GM19395 (cell line): ENCODE results near the gene CARD11.
"Not testable (repeated sequence)": the region's sequence is repeated elsewhere in the genome, so short reads cannot be mapped to it uniquely, and the experiment has no call there.

Source experiments
- ATAC-seq: cut with Tn5 transposase; IDR thresholded peaks from one replicate; pipeline ENCODE4 v1.9.1; 2021; ENCODE audit warnings: mild to moderate bottlenecking, moderate library complexity; ENCODE audit not compliant: unreplicated experiment

Gene CARD11

DNA sequence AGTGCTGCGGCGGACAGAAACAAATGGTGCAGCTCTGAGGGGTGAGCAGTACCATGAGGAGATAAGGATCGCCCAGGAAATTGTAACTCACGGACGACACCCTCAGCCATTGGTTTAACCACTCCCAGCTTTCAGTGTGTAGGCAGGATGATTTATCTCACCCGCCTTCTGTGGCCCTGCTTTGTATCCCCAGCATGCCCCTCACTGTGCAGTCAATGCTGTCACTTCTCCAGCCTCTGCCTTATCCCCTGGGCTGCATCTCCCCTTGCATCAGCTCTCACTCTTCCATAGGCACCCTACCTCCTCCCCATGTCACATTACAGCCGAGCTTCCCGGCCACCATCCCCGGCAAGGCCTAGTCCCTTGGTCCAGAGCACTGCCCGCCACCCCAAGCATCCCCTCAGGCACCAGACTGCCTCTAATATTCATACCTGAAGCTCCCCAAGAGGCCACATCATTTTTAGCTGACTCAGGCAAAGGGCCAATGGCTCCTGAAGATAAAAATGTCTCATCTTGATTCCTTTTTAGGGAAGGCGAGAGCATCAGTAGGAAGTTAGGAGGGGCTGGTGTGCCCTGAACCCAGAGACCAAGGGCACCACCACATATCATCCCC is 77.1 kb downstream of the CARD11 start:
- no peak for ATAC-seq

DNA sequence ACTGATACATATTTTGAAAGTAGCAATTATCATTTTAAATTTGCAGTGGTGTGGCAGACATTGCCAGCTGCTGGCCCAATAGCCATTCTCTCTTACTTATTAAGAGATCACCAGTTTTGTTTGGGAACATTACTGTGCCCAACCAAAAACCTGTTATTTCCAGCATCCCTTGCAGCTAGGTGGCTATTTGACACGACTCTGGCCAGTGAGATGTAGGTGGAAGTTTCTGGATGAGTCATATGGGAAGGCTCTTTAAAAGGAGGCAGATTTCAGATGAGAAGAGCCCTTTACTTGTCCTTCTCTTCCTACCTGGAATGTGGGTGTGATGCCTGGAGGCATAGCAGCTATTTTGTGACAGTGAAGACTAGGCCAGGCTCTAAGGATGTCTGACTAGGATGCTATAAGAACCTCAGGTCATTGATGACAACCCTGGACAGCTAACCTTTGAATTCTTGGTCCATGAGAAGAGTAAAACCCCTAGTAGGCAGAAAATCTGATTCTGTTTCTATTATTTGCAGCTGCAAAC is 77.9 kb downstream of the CARD11 start:
- ATAC-seq, result no peak

DNA sequence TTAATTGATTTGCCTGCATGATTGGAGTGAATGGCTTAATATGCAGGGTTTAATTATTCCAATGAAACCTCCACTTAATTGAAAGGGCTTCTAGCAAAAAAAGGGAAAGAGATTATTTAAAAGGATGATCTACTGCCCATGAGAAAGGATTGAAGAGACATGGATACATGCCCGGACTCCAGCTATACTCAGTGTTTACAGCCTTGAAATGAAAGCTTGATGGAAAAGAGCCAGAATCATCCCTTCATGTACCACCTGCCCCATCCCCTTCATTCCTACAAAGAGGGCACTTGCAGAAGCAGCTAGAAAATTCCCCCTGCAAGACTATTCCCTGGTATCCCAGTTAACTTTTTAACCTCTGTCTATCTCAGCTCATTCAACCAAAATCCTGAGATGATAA is 78.4 kb downstream of the CARD11 start:
- no peak for ATAC-seq

DNA sequence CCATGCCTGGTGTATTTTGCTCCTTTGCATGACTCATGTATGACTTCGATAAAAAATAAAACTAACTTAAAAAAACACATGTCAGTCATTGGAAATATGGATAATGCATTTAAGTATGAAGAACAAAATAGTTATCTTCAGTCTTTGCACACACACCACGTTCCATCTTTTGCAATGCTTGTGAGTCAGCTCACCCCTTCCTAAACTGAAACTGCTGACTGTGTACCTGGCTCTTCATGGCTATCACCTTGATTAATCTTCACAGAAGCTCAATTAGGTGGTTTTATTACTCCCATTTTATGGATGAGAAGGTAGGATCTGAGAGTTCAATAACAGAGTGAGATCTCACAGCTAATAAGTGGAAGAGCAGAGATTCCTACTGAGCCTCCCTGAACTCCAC is 79.5 kb downstream of the CARD11 start:
- no peak for ATAC-seq

DNA sequence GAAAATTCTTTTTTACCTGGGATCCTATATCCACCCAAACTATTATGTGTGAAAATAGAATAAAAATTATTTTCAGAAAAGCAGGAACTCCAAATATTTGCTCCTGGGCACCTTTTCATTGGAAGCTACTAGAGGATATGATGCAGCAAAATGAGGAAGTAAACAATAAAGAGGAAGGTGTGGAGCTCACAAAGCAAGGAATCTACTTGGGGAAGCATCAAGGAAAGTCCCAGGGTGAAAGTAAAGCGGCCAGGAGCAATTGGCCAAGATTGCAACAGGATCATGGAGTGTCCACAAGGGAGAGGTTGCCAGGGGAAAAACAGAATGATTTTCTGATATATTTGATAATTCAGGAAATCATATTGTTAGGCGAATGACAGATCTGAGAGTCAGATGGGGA is 80.8 kb downstream of the CARD11 start:
- ATAC-seq, result no peak

DNA sequence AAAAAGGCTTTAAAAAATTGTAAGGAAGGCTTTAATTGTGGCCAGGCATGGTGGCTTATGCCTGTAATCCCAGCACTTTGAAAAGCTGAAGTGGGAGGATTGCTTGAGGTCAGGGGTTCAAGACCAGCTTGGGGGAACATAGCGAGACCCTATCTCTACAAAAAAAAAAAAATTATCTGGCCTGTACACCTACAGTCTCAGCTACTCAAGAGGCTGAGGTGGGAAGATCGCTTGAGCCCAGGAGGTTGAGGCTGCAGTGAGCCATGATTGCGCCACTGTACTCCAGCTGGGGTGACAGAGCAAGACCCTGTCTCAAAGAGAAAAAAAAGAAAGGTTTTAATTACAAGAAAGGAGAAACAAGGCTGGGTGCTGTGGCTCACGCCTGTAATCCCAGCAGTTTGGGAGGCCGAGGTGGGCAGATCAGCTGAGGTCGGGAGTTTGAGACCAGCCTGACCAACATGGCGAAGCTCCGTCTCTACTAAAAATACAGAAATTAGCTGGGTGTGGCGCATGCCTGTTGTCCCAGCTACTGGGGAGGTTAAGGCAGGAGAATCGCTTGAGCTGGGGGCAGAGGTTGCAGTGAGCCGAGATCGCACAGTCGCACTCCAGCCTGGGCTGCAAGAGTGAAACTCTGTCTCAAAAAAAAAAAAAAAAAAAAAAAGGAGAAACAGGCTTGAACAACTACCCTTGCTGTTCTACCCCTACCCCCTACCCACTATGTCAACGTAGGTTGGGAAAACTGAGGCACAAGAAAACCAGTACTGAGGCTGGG is 83.7 kb downstream of the CARD11 start:
- no peak for ATAC-seq

DNA sequence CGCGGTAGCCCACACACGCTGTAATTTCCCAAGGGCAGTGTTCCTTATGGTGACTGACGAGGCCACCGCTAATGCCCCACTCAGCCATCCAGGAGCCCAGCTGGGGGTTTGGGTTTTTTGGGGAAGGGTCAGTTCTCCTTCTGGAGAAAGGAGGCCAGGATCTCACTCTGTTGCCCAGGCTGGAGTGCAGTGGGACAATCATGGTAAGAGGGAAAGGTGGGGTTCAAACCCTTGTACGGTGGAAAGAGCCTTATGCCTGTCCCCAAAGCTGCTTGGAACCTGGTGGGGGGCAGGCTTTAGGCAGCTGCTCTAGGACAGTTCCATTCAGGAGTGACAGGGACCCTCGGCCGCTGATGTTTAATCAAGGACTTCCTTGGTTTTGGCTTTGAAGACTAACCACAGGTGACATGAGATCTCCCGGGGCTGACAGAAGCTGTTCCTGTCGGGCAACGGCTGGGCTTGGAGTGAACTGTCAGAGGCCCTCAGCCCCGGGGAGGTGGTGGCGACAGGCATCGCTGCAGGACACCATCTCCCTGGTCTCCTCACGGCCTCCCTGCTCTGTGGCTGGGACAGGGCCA is 84.5 kb downstream of the CARD11 start:
- no peak for ATAC-seq

DNA sequence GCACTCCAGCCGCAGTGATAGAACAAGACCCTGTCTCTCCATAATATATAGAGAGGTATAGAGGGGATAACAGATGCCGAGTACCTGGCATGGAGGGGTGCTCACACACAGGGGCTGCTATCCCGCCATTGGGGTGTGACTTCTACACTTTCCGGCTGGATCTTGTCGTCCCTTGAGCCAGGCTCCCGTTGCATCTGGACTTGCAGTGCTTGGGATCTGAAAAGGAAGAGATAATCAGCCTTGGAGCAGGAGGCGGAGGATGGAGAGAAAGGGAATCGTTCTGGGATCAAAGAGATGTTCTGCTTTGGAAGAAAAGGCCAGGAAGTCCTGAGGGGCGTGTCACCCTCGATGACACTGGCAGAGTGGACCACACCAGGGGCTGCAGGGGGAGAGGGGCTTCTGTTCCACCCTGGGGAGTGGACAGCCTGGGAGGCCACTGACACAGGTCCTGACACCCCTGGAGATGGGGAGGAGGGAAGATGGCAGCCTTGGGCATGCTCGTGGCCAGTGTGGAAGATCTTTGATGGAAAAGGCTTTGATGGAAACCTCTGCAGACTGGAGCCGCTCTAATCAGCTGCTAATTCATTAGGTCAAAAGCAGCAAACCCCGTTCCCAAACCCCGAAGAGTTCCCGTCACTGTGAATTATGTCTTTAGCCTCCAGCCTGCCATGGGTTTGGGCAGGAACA is 85.1 kb downstream of the CARD11 start:
- no peak for ATAC-seq

DNA sequence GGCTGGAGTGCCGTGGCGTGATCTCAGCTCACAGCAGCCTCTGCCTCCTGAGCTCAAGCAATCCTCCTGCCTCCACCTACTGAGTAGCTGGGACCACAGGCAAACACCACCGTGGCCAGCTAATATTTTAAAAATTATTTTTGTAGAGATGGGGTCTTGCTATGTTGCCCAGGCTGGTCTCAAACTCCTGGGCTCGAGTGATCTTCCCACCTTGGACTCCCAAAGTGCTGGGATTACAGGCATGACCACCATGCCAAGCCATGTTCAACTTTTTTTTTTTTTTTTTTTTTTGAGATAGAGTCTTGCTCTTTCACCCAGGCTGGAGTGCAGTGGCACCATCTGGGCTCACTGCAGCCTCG is 86.3 kb downstream of the CARD11 start:
- ATAC-seq, result not testable (repeated sequence)

DNA sequence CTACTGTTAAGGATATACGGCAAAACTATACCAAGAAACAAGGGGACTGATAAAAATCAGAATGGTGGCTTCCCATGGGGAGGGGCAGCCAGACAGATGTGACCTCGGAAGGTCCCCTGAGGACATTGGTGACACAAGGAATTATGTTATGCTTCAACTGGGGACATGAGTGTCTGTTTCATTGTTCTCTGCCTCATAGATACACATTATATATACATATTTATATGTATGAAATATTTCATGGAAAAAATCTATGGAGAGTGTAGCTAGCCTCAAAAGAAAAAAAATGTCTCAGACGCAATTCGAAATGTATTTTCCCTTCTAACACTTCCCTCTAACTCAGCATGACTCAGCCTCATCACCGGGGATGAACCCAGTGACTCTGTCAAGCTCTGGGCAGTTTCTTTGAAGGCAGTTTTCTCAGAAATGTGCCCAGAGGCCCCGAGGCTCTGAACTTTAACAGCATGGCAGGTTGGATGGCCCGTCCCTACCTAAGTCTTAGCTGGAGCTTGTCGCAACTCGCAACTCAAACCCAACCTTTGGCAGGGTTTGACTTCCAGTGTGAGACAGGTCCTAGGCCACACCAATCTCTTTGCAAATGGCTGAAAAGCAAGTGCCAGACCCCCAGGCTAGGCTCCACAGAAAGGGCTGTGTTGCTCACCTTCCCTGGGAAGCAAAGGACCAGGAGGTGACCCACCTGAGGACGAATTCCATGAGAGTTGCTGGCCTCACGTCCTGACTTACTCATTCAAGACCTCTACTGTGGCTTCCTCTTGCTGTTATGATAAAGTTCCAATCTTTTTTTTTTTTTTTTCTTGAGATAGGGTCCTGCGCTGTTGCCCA is 86.9 kb downstream of the CARD11 start:
- no peak for ATAC-seq

DNA sequence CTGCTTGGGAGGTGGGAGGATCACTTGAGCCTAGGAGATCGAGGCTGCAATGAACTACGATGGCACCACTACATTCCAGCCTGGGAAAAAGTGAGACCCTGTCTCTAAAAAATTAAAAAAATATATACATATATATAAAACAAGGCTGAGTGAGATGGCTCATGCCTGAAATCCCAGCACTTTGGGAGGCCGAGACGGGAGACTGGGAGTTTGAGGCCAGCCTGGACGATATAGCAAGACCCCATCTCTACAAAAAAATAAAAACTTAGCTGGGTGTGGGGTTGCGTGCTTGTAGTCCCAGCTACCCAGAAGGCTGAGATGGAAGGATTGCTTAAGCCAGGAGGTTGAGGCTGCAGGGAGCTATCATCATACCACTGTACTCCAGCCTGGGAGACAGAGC is 87.6 kb downstream of the CARD11 start:
- ATAC-seq, result no peak

DNA sequence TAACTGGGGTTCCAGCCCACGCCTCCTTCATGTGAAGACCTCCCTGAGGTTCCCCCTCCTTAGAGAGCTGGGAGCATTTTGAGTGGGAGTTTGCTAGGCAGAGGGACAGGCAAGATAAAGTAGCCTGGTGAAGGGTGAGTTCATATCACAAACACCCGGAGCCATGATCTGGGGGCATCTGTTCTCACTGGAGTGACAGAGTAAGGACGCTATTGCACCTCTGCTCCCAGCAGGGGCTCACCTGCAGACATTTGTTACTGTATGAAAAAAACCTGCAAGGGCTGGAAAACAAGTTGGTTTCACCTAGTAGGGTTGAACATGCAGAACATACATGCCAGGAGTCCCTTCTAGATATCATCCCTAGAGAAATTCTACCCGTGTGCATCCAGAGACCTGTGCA is 88.4 kb downstream of the CARD11 start:
- no peak for ATAC-seq

DNA sequence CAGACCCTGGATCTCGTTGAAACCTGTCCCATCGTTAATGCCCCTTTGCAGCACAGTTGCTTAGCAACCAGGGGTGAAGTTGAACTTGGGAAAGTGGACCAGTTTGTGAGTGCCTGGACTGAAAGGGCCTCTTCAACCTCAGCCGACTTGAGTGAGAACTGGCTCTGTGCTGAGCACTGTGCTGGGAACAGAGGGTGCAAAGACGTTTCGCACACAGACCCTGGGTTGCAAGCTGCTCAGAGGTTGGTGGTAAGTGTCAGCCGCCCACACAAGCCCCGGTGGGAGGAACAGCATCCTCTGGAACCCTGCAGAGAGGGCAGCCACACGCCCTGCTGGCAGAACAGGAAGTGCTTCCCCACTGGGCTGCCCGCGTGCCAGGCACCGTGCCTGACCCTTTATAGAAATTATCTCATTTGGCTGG is 89.2 kb downstream of the CARD11 start:
- no peak for ATAC-seq

DNA sequence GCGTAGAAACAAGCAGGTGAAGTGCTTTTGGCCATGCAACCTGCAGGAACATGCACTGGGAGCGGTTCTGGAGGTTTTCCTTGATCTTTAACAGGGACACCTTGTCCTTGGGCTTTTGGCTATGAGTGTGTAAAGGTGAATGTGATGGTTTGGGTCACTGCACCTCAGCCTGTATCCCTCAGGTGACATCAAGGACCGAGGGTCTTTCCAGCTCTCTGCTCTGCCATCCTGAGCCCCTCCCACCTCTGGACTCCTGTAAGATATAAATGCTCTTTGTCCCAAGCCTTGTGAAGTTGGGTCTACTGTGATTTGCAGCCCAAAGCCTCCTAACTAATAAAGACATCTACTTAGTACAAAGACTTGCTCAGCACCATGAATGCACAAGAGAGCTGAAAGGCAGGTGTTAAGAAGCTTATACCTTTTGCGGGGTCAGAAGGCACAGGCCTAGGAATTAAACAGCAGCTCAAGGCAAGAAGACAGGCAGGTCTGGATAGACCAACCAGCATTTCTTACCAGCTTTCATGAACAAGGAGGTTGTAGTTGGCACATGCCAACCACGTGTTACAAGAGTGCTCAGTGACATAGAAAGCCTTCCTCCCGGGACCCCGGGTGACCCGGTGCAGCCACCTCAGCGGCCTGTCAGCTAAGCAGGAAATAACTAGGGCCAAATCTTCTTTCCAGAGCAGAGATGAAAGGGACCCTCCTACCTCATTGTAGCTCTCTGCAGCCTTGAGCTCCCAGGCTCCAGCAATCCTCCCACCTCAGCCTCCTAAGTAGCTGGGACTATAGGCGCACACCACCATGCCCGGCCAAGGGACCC is 89.9 kb downstream of the CARD11 start:
- ATAC-seq, result no peak

DNA sequence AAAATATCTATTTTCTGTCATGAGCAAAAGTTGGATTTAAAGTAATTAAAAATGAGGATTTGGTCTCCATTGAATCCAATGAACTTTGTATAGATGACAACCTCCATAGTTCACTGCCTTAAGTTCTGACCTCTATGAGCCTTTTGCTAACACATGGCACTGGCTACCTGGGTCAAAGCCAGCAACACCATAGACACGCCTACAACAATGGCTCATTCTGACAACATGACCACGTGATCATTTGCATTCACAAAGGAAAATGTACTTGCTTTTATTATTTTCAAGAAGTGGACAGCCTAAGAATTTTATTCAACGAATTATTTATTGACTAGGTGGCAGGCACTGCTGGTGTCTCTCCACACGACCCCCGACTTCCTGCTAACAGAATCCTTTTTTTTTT is 90.6 kb downstream of the CARD11 start:
- ATAC-seq, result no peak

DNA sequence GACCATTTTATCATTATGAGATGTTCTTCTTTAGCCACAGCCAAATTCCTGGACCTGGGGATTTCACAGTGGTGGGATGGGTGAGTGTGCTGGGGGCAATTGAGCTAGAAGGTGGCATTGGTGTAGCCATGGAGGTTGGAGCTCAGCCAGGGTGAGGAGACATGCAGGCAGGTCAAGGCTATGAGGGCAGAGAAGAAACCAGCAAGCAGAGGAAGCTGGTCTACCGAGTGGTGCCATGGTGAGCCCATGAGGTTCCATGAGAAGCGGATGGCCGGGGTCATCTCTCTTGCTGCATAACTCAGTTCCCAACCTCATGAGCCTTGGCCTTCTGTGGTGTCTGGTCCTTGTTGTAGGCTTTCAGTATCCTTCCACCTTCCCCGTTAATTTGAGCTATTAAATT is 91.4 kb downstream of the CARD11 start:
- no peak for ATAC-seq

DNA sequence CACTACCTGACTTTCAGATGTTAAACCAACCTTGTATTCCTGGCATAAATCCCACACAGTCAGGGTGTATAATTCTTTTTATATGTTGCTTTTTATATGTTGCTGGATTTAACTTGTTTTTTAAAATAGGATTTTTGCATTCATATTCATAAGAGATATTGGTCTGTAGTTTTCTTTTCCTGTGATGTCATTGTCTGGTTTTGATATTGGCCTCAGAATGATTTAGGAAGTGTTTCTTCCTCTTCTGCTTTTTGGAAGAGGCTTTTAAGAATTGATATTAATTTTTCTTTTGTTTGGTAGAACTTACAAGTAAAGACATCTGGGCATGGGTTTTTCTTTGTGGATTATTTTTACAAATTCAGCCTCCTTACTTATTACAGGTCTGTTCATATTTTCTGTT is 93.1 kb downstream of the CARD11 start:
- no peak for ATAC-seq

DNA sequence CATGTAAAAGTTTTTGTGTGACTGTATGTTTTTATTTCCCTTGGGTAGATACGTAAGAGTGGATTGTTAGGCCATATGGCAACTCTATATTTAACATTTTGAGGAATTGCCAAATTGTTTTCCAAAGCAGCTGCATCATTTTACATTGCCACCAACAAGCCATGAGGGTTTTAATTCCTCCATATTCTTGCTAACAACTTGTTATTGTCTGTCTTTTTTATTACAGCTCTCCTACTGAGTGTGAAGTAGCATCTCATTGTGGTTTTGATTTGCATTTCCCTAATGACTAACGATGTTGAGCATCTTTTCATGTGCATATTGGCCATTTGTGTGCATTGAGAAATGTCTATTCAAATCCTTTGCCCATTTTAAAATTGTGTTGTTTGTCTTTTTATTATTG is 94.9 kb downstream of the CARD11 start:
- no peak for ATAC-seq

DNA sequence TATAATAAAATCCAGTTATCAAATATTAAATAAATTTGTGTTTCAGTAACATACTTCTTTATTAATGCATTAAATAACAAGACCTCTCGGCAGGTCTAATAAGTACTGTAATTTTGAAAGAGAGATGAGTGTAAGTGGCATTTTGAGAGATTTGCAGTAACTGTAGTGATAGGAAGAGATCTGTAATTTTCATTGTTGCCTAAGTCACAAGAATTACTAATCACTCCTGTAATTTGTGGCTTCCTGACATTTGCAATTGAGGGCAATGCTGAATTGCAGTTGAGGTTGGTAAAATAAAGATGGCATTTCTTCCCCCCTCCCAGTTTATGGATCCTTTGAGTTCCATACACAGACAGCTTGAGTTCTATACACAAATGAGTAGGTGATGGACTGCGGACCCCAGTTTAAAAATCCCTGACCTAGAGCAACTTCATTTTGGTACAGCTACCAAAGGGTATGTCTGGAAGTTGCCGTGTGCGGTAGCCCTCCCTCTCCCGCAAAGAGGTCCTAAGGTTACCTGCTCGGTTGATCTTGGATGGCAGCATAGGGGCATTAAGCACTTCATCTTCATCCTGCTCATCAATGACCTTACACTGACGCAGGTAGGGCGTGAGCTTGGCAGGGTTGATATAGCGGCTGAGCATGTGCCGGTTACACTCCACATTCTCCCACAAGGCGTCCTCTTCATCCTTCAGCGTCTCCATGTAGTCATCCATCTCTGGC is 96.4 kb downstream of the CARD11 start:
- no peak for ATAC-seq
